T-helper 1 cell treated with Interleukin-12 subunit alpha and Interleukin-12 subunit beta and Interleukin-4 antibody, amounts not matched to agents 30 ng/mL and 1 ng/mL, for 36 hours (primary cell): ENCODE results near the gene SPRED2. TPM values are rescaled to one million over a fixed set of nuclear protein-coding genes. Genes with fewer than 3 reads are reported as not detected.

Experiments used
- intact Hi-C: fragments of 100-400 bp; cut with micrococcal nuclease; formaldehyde crosslinking; loops from one replicate; pipeline ENCODE4 v1.15.1; 2024
- total RNA-seq: library from RNA; stranded (reverse); gene quantifications from 2 replicates; pipeline ENCODE4 v1.2.3, GENCODE V29; 2022

SPRED2 gene
- total RNA-seq, 1 donor from 2014 or later = 6.0 TPM

DNA sequence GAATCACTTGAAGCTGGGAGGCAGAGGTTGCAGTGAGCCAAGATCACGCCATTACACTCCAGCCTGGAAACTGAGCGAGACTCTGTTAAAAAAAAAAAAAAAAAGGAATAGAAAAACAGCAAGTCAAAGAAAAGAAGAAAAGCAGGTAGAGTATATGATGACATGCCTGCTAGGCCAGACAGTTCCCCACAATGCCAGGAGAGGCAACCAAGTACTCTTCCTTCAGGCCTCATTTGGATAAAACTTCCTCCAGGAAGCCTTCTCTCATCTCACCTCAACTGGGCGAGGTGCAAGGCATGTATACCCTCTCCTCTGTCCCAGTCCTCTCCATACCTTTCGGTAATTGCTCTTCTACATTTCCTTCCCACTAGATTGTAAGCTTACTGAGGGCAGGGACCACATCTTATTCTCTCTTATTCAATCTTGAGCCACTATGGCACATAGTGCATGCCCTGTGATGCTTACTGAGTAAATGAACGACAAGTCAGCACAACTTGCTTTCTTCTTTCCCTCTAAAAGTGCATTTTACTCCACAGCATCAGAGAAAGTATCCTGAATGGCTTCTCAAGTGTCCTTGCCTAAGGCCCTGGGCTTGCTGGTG is 10.1 kb upstream of the SPRED2 start:
- intact Hi-C loops = no loop called here

DNA sequence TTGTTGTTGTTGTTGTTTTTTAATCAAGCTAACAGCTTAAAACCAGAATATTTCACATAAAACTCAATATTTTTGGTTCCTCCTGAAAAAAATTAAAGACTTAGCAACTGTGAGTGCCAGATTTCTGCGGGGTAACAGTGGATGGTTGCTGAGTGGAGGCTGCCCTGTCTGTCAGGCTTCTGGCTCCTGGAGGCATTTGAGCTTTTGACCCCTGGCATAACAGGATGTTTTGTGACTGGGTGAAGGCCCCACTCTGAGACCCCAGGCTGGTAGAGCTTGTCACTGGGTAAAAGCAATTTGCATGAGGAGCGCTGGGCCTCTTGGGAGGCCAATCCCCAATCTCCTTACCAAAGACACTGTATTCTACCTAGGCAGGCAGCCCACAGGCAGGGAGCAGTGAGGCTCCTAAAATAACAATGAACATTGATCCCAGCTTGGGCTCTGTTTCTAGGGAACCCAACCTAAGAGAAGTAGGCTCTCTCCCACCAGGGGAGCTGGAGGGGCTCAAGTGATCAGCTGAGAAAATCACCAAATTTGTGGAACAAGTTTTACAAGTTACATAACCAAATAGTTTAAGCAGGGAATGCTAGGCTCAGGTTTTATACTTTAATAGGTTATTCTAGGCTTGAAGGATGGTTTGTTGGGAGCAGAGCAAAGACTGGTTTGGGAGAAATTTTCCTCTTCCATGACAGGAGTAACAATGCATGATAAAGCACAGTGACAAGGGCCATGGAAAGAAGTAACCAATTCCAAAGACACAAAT is 5.9 kb upstream of the SPRED2 start:
- intact Hi-C loops = loop anchor here (10.0 kb wide), 3 partner anchors 174 to 1404 kb away; partner anchors contain the start of gene AFTPH

DNA sequence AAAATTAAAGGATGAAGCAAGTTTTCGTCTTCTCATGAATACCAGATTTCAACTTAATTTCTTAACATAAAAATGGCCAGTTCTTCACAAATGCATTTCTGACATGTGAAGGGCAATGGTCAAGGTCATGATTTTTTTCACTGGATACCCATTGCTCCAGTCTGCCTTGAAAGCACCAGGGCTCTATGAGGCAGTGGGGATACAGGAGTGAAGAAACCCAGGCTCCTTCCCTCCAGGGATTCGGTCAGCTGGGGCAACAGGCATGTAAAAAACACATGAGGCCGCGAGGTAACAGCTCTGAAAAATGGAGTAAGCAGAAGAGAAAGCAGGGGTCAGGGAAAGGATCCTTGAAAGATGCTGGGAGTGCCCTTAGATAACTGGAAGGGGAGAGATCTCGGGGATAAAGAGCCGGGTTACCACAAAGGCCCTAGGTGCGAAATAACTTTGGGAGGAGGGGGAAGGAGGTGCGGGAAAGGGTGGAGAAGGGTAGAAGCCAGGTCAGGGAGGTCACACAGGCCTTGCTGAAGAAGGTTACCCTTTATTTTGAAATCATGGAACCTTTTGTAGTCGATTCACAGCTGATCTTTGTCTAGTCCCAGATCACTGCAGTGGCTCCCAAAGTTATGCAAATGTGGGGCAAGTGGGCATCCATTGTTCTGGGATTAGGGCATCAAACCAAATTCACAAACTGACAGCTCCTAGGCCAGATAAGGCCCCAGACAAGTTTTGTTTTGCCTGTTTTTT is 5.2 kb upstream of the SPRED2 start:
- intact Hi-C loops = loop anchor here (2.0 to 10.0 kb wide), 6 partner anchors 79 to 1403 kb away; partner anchors contain the start of genes AFTPH and CEP68

DNA sequence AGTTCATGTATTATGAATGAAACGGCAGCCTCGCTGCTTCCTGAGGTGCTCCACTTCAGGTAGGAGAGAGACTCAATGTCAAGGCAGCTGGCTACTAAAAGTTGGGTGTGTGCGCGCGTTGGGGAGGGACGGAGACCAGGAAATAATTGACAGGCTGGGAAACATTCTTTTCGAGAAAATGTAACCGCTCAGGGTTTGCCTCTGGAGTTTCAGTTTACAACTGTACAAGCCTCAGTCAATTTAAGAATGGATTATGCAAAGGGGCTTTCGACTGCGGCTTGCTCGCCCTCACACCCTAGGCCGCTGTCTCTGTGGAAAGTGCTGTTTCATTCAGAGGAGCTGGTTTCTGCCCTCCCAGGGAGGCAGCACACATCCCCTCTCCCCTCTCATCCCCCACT is 4.4 kb upstream of the SPRED2 start:
- intact Hi-C loops = loop anchor here (2.0 to 10.0 kb wide), 6 partner anchors 78 to 1402 kb away; partner anchors contain the start of genes AFTPH and CEP68

DNA sequence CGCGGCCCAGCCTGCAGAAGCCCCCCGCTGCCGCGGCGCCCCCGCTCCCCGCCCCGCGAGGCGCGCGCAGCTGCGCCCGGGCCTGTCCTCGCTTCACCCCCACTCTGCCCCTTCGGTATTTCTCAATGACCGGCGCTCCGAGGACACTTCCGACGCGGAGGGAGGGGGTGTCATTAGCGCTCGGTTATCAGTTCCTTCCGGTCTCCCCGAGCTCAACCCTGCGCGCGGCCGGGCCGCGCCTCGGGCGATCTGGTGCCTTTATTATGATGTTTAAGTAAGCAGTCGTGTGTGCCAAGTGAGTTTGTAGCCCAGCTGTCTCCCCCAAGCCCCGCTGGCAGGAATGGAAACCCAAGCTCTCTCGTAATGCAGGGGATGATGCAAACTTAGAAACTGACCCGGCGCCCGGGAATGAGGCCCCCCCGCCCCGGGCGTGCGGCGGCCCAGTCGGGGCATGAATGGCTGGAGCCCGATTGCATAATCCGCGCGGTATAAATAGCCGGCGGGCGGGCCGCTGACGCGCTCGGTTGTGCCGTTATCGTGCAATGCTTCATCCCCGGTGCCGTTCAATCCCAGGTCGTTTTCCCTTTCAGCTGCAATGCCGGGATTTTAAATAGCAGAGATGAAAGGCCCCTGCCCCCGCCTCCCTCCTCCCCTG is 3.9 kb upstream of the SPRED2 start:
- intact Hi-C loops = loop anchor here (2.0 to 10.0 kb wide), 6 partner anchors 77 to 1401 kb away; partner anchors contain the start of genes AFTPH and CEP68

DNA sequence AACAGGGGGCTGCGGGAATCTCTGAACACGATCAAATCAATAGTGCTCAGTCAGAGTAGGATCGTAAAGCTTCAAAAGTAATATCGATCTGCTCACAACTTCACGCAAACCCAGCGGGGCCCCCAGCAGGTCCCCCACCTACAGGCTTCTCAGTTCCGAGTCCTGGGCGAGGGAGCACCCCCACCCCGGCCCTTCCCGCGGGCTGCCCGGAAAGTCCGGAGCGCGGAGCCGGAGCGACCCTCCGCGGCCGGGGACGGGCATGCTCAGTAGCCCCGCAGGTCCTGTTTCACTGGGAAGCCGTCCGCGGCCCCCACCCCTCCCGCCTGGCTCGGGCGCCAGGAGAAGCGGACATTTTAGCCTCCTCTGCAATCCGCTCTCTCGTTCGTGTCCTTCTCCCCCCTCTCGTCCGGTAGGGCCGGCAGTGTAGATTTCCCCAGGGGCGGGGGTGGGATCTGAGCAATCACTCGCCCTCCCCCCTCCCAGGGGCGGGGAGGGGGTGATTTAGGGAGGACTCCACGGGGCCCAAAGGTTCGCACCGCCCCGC is 3.3 kb upstream of the SPRED2 start:
- intact Hi-C loops = loop anchor here (2.0 to 10.0 kb wide), 6 partner anchors 77 to 1401 kb away; partner anchors contain the start of genes AFTPH and CEP68

DNA sequence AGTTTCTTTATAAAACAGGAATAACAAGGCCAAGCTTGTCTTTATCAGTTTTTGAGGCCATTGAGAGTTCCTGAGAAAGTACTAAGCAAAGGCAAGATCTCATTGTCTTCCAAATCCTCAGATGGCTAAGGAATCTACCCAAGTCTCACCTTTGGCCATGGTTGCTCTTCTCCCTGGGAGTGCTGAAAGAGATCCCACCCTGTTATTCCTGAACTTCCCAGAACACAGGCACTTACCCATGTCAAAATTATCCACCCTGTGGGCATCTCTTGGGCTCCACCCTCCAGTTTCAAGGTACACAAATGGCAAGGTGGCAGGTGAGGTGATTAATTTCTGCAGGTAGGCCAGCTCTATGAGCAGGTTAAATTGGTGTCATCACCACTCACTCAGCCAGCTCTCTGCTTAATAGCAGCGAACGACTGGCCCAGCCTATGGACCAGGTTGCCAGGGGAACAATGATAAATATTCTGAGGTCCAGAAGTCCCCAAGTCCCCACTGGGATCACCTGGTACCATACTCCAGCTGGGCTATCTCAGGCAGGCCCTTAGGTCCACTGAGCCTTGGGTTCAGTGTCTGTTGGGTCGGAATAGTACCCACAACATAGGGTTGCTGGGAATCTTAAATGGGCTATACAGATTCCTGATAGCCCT is 2.3 kb upstream of the SPRED2 start:
- intact Hi-C loops = loop anchor here (5.0 to 10.0 kb wide), 7 partner anchors 170 to 1963 kb away; partner anchors contain the start of genes AFTPH, ETAA1, MDH1 and SLC1A4

DNA sequence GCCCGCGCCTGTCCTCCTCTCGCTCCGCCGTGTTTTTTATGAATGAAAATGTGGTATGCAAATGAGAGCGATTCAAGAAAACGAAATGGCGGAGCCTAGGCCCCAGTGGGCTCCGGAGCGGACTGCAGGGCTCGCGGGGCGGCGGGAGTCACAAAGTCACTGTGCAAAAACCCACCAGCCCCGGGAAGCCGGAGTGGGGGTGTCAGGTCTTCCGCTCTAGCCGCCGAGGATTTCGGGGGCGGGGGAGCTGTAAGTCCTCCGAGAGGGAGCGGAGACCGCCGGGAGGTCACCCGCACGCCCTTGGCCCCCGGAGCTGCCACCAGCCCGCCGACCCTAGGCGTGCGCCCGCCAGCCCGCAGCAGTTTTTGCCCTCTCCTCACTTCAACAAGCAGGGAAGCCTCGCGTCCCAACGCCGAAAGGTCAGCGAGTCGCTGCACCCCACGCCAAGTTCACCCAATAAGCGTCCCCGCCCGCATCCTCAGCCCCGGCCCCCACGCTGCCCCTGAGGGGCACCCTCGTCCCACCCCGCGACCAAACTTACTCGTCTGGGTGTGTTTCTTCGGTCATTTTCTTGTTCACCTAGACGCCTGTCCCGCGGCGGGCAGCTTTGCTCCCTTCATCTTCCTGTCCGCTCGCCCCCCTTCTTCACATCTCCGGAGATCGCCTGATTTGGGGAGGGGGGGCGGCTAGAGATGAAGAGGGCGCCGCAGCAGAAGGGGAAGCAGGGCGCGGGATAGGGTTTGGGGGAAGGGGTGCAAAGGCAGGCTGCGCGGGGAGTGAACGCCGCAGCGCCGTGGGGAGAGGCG is 775 bp downstream of the SPRED2 start:
- intact Hi-C loops = loop anchor here (1.0 to 10.0 kb wide), 9 partner anchors 167 to 1966 kb away; partner anchors contain the start of genes ACTR2, AFTPH, ETAA1 and MDH1

DNA sequence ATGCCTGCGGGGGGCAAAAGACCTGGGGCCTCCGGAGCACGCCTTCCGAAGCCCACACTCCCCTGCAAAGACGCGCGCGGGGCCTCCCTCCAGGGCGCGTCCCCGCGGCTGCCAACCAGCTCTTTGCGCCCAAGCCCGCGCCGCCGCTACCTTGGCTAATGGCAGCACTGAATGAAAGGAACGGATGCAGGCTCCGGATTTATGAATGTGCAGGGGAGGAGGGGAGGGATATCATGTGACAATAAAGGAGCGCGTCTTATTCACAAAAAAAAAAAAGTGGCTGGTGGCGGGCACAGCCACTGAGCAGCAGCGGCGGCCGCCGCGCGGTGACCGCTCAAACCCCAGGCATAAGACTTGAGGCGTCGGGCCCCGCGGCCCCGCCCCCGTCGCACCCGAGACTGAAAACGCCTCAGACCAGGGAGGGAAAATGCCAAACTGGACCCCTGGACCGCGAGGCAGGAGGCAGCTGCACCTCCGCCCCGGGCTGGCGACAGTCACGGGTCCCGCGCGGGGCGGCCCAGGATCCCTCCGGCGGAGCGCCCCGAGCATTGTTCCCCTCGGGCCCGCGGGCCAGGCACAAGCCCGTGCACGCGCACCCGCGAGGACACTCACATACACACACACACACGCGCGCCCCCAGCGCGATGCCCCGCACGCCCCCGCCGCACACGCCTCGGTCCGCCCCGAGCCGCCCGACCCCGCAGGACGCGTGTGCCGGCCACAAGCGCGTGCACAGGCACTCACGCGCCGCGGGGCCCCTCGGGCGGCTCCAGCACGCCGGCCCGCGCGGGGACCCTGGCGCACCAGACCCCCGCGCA is 1.6 kb downstream of the SPRED2 start:
- intact Hi-C loops = loop anchor here (1.0 to 10.0 kb wide), 10 partner anchors 11 to 1966 kb away; partner anchors contain the start of genes AFTPH, ETAA1, MDH1 and SLC1A4

DNA sequence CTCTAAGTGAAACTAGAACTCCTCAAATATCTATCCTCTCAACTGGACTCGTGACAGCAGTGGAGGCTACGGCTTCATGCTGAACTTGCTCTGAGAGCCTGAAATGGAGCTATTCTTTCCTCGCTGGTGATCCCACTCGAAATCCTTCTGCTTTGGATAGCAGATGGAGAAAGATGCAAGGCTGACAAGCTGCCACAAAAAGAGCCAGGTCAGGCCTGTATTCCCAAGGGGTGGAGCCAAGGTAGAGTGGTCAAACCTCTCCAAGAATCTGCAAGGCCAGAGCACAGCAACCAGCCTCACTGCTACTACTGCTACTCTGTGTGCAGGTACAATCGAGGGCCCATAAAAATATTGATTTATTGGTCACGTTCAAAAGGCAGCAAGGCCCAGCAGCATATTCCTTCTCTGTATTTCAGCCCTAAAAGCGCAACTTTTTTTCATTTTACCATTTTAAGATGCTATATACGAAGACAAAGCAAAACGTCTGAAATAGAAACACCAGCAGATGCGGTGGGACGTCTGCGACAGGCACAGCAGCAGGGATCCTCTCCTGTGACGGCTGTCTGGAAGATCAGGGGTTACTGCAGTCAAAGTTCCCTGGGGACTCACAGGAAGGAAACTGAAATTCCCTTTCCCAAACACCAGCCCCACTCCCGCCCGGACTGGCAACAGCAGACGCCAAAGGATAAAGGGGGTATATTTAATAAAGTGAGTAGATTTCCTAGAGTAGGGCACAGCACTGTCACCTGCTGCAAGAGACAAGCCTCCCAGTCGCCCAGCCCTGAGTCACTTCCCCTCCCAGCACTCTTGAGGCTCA is 2.4 kb downstream of the SPRED2 start:
- intact Hi-C loops = loop anchor here (1.0 to 10.0 kb wide), 10 partner anchors 10 to 1967 kb away; partner anchors contain the start of genes AFTPH, ETAA1, MDH1 and SLC1A4

DNA sequence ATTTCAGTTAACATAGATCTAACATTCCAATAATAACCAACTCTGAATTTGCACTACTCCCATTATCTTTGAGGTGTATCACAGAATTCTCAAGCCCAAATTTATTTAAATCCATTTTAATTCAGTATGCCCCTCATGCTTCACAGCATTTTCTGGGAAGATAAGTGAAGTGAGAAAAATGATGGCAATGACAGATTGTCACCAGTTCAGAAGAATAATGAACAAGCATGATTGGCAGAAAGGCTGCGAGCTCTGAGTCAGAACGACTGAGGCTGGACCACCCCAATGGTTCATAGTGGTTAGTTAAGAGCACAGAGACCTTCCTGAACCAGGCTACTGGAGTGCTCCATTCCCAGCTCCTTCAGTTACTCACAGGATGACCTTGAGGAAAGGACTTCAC is 4.9 kb downstream of the SPRED2 start:
- intact Hi-C loops = no loop called here

DNA sequence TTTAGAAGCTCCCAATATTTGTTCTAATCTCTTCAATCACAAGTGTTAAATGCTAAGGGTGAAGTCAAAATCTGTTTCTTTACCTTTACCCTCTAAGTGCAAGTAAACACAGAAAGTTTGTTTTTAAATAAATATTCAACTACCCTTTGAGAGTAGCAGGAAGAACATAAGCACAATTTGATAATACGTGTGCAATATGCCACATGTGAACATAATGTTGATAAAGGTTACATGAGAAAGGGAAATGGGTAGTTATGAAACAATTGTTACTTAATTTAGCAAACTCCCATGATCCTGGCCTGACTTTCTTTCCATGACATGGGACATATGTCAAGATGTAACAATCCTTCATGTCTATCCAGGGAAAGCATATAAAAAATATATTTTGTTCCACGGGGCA is 7.1 kb downstream of the SPRED2 start:
- intact Hi-C loops = no loop called here

DNA sequence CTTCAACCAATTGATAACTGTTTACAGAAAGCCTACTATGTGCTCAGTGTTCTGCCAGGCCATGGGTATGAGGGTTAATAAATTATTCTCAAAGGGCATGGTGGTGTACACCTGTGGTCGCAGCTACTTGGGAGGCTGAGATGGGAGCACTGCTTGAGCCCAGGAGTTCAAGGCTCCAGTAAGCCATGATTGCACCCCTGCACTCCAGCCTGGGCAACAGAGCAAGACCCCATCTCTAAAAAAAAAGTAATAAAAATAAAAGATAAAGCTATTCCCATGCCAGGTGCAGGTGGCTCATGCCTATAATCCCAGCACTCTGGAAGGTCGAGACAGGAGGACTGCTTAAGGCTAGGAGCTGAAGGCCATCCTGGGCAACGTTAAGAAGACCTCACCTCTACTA is 8.0 kb downstream of the SPRED2 start:
- intact Hi-C loops = no loop called here

DNA sequence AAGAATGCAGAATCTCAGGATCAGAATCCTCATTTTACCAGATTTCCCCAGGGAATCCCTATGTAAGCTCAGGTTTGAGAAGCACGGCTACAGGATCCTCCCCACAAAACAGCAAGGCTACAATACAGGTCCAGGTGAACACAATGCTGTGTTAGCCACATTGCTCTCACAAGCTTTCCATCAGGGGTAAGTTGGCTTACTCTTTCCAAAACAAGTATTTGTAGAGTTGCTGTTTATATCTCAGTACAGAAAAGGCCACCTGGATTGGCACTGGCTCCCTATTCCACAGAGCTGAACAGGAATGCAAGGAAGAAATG is 11.0 kb downstream of the SPRED2 start:
- intact Hi-C loops = no loop called here

DNA sequence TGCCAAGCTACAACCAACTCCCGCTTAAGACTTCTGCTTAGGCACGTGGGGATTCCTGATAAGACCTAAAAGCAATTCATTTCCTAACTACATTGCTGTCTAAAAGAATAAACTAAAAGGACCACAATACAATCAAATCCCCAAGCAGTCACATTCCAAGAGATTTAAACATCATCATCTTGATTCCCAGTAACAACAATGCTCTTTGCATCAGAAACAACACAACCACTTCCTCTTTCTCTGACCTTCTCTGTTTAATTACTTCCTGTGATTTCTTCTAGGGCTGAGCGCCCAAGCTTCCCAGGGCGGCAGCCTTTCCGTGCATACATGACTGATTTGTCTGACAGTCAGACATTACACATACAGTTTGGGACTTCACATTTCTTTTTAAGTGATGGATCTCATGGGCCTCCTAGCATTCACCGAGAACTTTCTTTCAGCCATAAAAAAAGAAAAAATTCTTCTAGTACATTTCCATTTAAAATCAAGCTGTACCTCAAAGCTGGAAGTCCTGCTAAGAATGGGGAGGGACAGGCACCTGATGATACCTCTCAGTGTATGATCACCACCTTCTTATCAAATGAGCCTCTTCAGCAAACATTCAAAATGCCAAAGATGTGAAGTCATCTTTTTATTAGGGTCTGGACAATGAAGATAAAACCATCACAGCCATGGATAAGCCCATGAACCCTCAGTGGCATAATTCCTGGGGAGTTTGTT is 11.5 kb downstream of the SPRED2 start:
- intact Hi-C loops = loop anchor here (1.0 kb wide), 1 partner anchor 9 kb away; no protein-coding TSS in a partner anchor

DNA sequence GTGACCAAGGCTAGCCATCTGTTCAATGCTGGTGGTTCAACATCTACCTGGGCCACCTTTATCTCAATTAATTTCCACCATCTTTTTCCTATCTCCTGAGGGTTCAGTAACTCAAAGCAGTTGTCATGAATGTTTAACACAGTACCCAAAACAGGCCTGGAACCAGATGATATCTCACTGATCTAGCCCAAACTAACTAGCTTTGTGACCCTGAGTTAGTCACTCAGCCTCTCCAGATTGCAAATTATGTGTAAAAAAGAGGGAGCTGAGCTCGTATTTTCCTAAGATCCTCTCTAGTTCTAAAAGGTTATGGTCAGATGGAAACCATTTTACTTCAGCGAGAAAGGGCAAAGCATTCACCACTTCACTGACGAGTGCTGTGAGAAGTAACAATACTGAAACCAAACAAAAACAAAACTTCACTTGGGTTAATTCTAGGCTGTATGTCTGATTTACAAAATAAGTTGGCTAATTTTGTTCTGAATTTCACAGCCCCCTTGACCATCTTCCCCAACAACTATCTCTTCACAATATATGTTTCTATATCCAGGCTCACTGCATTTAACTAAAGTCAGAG is 14.8 kb downstream of the SPRED2 start:
- intact Hi-C loops = no loop called here

DNA sequence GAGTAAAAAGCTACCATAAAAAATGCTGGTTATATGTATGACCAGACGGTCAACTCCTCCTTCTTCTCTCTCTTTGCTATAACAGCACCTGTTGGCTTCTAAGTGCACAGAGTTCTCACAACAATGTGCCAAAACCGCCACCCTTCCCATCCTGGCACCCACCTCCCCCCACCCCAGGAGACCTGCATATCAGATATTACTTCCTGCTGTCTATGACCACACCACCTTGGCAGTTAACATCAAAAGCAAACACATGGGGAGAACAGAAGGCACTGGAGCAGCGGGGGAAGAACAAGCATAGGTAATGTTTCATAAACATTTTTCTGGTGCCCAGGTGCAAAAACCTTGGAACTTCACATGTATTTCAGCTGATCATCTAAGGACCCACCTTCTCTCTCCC is 15.5 kb downstream of the SPRED2 start:
- intact Hi-C loops = no loop called here
